Breast epithelium (tissue), 4 donors: Measurements from ENCODE around the gene FAM25A. TPM values are rescaled to one million over a fixed set of nuclear protein-coding genes. Genes with fewer than 3 reads are reported as not detected.
"Not testable (repeated sequence)": the region's sequence is repeated elsewhere in the genome, so short reads cannot be mapped to it uniquely, and the experiment has no call there.

ENCODE experiments used
- DNase-seq, 2 donors: peaks; one replicate each; pipeline ENCODE4 v3.0.0-alpha.2; 2019; ENCODE audit warnings: low spot score in 2 of 2
- H3K27ac ChIP-seq, 2 donors: fragments of 200-600 bp; sonication (generic) in 1 of 2; one replicate each; pipeline ENCODE4 v1.5.1; 2016 to 2019; ENCODE audit warnings: mild to moderate bottlenecking in 1 of 2
- H3K27me3 ChIP-seq, 2 donors: fragments of 200-600 bp; sonication (generic) in 1 of 2; one replicate each; pipeline versions ENCODE4 v1.5.1 to v1.6.0; 2017 to 2019; ENCODE audit warnings: control low read depth in 1 of 2, mild to moderate bottlenecking in 1 of 2
- H3K36me3 ChIP-seq: fragments of 200-600 bp; one replicate; pipeline ENCODE4 v1.5.1; 2019
- H3K4me1 ChIP-seq, 2 donors: fragments of 200-600 bp; sonication (generic); one replicate each; pipeline ENCODE4 v1.5.1; 2016 to 2019; ENCODE audit warnings: control low read depth in 1 of 2
- H3K4me3 ChIP-seq, 3 donors: fragments of 200-600 bp; sonication (generic); 1 replicate in 2 of 3; 2 replicates in 1 of 3; pipeline ENCODE4 v1.5.1; 2016 to 2019; ENCODE audit warnings: mild to moderate bottlenecking in 3 of 3, moderate library complexity in 2 of 3
- H3K9me3 ChIP-seq, 2 donors: fragments of 200-600 bp; sonication (generic) in 1 of 2; one replicate each; pipeline ENCODE4 v1.5.1; 2016 to 2019; ENCODE audit warnings: control low read depth in 1 of 2
- POLR2A ChIP-seq: fragments of 450-650 bp; IDR thresholded peaks from one replicate; pipeline ENCODE4 v1.6.1; 2016; ENCODE audit warnings: antibody characterized with exemption, mild to moderate bottlenecking, moderate library complexity
- POLR2AphosphoS5 ChIP-seq, 3 donors: sonication (generic); formaldehyde crosslinking; IDR thresholded peaks; one replicate each; pipeline ENCODE4 v1.6.1; 2017; ENCODE audit warnings: antibody characterized with exemption in 3 of 3
- intact Hi-C: fragments of 100-400 bp; cut with DNase I; formaldehyde crosslinking; loops from one replicate; pipeline ENCODE4 v1.15.1; 2023; ENCODE audit warnings: low total_unique reads
- total RNA-seq, 3 donors: library from RNA; depleted of rRNA; stranded (reverse); fragments of >200 nt; gene quantifications; one replicate each; pipeline ENCODE4 v1.1.0, GENCODE V29; 2016
- TF ChIP-seq, protein P1 (sequence below), 3 donors: fragments of 450-650 bp; IDR thresholded peaks; one replicate each; pipeline ENCODE4 v1.5.1; 2016 to 2017; ENCODE audit warnings: antibody characterized with exemption in 3 of 3, mild to moderate bottlenecking in 3 of 3, moderate library complexity in 3 of 3

Gene FAM25A
- total RNA-seq, 3 donors from 2014 or later, result not detected

DNA sequence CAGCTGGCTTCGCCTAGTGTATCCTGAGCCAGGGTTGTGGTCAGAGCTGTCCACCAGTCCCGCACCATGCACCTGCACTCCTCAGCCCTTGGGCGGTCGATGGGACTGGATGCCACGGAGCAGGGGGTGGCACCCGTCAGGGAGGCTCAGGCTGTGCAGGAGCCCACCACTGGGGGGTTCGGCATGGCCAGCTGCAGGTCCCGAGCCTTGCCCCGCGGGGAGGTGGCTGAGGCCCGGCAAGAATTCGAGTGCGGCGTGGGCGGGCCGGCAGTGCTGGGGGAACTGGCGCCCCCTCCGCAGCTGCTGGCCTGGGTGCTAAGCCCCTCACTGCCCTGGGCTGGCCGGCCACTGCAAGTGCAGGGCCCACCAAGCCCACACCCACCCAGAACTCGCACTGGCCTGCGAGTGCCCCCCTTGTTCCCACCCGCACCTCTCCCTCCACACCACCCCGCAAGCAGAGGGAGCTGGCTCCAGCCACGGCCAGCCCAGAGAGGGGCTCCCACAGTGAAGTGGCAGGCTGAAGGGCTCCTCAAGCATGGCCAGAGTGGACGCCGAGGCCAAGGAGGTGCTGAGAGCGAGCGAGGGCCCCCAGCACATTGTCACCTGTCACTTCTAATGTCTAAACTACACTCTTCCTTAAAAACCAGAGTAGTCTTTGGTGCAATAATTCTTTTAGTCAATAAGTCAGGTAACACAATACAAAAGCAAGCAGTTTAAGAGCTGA is 11.0 kb downstream of the FAM25A start:
- Histone ChIP-seq H3K27me3 (no peaks in the 10 kb centered on the region), H3K27ac (no peak overlapping the region), H3K4me3 (no peak overlapping the region), H3K36me3 (no peaks in the 10 kb centered on the region), H3K4me1 (no peaks in the 10 kb centered on the region), H3K9me3 (peaks cover 0 to 7% of the 10 kb centered on the region in 2 donors)
- TF ChIP-seq, protein P1, sequence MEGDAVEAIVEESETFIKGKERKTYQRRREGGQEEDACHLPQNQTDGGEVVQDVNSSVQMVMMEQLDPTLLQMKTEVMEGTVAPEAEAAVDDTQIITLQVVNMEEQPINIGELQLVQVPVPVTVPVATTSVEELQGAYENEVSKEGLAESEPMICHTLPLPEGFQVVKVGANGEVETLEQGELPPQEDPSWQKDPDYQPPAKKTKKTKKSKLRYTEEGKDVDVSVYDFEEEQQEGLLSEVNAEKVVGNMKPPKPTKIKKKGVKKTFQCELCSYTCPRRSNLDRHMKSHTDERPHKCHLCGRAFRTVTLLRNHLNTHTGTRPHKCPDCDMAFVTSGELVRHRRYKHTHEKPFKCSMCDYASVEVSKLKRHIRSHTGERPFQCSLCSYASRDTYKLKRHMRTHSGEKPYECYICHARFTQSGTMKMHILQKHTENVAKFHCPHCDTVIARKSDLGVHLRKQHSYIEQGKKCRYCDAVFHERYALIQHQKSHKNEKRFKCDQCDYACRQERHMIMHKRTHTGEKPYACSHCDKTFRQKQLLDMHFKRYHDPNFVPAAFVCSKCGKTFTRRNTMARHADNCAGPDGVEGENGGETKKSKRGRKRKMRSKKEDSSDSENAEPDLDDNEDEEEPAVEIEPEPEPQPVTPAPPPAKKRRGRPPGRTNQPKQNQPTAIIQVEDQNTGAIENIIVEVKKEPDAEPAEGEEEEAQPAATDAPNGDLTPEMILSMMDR (IDR thresholded peaks at IDR 0.05), result no peak
- TF ChIP-seq POLR2AphosphoS5 (IDR thresholded peaks at IDR 0.05) (no peak), POLR2A (no peak)
- intact Hi-C loops, result no loop called here
- DNase-seq, result no peak

DNA sequence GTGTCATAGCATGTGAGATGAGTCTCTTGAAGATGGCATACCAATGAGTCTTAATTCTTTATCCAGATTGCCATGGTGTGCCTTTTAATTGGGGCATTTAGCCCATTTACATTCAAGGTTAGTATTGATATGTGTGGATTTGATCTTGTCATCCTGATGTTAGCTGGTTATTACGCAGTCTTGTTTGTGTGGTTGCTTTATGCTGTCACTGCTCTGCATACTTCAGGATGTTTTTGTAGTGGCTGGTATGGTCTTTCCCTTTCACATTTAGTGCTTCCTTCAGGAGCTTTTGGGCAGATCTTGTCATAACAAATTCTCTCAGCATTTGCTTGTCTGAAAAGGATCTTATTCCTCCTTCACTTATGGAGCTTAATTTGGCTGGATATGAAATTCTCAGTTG is 16.5 kb downstream of the FAM25A start:
- TF ChIP-seq POLR2A, result no peak
- TF ChIP-seq, protein P1 (IDR thresholded peaks at IDR 0.05), result no peak
- no peak for TF ChIP-seq POLR2AphosphoS5 (IDR thresholded peaks at IDR 0.05)
- Histone ChIP-seq H3K36me3 (no peaks in the 10 kb centered on the region), H3K27ac (no peak overlapping the region), H3K4me3 (no peak overlapping the region), H3K27me3 (no peaks in the 10 kb centered on the region), H3K9me3 (no peaks in the 10 kb centered on the region), H3K4me1 (no peaks in the 10 kb centered on the region)
- DNase-seq, result no peak
- intact Hi-C loops, result no loop called here

DNA sequence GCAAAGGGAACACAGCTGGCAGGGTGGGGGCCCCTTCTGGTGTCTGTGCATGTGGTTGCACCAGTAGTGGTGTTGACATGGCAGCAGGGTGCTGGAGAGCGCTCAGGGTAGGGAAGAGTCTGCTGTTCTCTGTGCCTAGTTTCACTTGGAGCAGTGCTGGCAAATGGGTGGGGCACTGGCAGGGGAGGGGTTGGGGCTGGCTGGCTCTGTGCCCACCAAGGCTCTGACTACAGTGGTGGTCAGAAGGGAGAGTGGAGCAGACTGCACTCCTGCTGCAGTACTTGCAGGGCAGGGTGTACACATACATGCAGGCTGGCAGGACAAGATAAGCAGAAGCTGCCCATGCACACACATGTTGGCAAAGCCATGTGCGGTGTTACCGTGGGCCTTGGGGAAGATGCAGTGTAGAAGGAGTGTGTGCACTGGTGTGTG is 18.2 kb downstream of the FAM25A start:
- TF ChIP-seq, protein P1 (IDR thresholded peaks at IDR 0.05), result no peak
- TF ChIP-seq POLR2AphosphoS5 (IDR thresholded peaks at IDR 0.05) (no peak), POLR2A (no peak)
- Histone ChIP-seq H3K36me3 (no peaks in the 10 kb centered on the region), H3K9me3 (no peaks in the 10 kb centered on the region), H3K4me1 (no peaks in the 10 kb centered on the region), H3K27ac (no peak overlapping the region), H3K27me3 (no peaks in the 10 kb centered on the region), H3K4me3 (no peak overlapping the region)
- DNase-seq, result no peak
- intact Hi-C loops, result no loop called here

DNA sequence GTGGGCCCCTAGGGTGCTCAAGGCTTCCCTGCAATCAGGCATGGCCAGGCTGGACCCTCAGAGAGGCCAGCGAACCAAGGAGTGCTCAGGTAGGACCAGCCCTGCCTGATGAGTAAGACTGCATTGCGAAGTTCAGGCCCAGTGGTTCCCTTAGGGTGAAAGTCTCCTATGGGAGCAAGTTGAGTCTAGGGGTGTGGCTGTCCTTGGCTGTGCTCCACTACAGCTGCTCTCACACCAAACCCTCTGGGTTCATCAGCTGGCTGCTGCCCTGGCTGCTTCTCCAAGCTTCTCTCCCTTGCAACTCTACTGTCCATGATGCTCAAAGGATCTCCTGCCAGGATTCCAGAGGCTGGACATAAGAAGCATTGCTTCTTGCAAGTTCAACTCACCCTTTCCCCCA is 18.7 kb downstream of the FAM25A start:
- Histone ChIP-seq H3K4me1 (no peaks in the 10 kb centered on the region), H3K4me3 (no peak overlapping the region), H3K27ac (no peak overlapping the region), H3K27me3 (no peaks in the 10 kb centered on the region), H3K36me3 (no peaks in the 10 kb centered on the region), H3K9me3 (no peaks in the 10 kb centered on the region)
- intact Hi-C loops, result no loop called here
- TF ChIP-seq POLR2A, result no peak
- TF ChIP-seq, protein P1 (IDR thresholded peaks at IDR 0.05), result no peak
- no peak for DNase-seq

DNA sequence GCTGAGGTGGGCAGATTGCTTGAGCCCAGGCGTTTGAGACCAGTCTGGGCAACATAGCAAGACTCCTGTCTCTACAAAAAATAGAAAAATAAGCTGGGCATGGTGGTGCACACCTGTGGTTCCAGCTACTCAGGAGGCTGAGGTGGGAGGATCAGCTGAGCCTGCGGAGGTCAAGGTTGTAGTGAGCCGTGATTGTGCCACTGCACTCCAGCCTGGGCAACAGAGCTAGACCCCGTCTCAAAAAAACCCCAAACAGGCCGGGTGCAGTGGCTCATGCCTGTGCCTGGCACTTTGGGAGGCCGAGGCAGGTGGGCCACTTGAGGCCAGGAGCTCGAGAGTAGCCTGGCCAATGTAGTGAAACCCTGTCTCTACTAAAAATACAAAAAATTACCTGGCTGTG is 23.5 kb downstream of the FAM25A start:
- DNase-seq, H3K4me1 ChIP-seq, intact Hi-C loops, H3K9me3 ChIP-seq, H3K36me3 ChIP-seq, H3K4me3 ChIP-seq, H3K27ac ChIP-seq, H3K27me3 ChIP-seq: not testable (repeated sequence)
